Measurements from ENCODE around the gene SLC9A9.

The SLC9A9 gene

DNA sequence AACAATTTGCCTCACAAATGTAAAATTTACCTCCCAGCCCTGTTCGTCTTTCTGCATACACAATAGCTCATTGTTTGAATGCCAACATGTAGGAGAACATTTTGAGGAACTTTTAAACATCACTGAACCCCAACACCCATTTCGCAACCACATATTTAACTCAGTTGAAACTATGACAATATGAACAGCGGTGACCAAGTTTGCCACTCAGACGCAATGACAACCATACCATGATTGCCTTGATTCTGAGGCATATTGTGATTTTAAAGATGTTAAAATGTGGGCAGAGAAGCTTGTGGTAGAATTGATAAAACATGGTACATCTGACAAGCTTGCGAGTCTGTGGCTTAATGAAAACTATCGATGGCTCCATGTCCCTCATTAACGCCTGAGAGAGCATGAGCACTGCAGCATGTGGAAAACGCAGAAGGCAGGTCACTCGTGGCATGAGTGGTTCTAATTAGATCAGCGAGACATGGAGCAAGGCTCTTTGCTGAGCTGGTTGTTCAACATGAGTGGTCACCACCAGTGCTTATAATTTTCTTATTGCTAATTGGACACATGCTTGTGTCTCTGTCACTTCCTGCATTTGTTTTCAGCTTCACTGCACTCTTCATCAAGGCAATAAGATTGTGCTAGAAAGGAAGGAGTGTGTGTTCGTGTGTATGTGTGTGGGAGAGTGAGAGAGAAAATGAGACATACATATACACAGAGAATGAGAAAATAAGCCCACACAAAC is 611.9 kb downstream of the SLC9A9 start:
- no peak overlapping the region for H3K9ac ChIP-seq (ENCODE audit: low read length)
- H3K27me3 ChIP-seq (ENCODE audit: control insufficient read depth, insufficient read depth, low read length) = no peaks in the 10 kb centered on the region
- no peaks in the 10 kb centered on the region for H3K36me3 ChIP-seq (ENCODE audit: control insufficient read depth, insufficient read depth, low read length)
- H3K4me3 ChIP-seq (ENCODE audit: low read length) = no peak overlapping the region
- H3K4me1 ChIP-seq (ENCODE audit: control insufficient read depth, insufficient read depth, low read length) = no peaks in the 10 kb centered on the region
- H3K27ac ChIP-seq (ENCODE audit: low read depth, low read length) = no peak overlapping the region

DNA sequence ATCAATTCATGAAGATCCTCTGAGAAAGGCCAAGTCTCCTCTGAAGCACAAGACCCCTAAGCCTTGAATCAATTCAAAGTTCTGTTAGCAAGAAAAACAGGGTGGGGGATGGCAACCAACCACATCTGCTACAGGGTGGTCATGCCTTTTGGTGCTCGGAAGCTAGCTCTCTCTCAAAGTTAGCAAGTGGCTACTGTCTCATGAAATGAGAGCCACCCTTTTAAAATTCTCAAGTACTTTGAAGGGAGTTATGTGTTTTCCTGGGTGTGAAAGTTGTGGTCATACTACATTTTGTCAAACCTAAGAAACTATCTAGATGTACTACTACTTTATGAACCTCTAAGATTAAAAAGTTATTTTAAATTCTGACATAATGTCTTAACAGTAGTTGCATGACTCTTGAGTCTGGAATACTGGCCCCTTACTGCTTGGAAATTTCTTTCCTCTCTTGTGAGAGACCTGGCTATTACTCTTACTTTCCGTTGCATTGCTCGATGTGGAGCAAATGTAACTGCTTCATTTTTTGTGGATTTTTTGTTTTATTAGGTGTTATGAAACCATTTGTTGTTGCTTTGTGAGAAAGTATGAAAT is 612.6 kb downstream of the SLC9A9 start:
- no peak overlapping the region for H3K27ac ChIP-seq (ENCODE audit: low read depth, low read length)
- no peak overlapping the region for H3K4me3 ChIP-seq (ENCODE audit: low read length)
- H3K36me3 ChIP-seq (ENCODE audit: control insufficient read depth, insufficient read depth, low read length) = no peaks in the 10 kb centered on the region
- no peaks in the 10 kb centered on the region for H3K27me3 ChIP-seq (ENCODE audit: control insufficient read depth, insufficient read depth, low read length)
- no peak overlapping the region for H3K9ac ChIP-seq (ENCODE audit: low read length)
- H3K4me1 ChIP-seq (ENCODE audit: control insufficient read depth, insufficient read depth, low read length) = no peaks in the 10 kb centered on the region

DNA sequence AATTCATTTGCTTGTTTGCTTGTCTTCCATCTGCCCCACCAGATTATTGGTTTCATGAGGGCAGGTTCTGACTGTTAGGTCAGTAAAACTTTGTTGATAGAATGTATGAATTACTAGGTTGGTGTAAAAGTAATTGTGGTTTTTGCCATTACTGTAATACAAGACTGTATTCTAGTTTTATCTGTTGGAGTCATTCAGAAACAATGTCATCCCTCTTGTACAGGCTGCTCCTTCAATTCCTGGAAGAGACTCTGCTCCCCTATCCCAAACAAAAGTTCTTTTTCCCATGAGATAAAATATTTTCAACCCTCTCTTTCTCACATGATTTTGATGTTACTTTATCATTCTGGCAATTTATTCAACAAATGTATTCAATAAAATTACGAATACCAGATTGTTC is 613.7 kb downstream of the SLC9A9 start:
- no peak overlapping the region for H3K4me3 ChIP-seq (ENCODE audit: low read length)
- H3K9ac ChIP-seq (ENCODE audit: low read length) = no peak overlapping the region
- H3K27me3 ChIP-seq (ENCODE audit: control insufficient read depth, insufficient read depth, low read length) = no peaks in the 10 kb centered on the region
- no peaks in the 10 kb centered on the region for H3K4me1 ChIP-seq (ENCODE audit: control insufficient read depth, insufficient read depth, low read length)
- no peaks in the 10 kb centered on the region for H3K36me3 ChIP-seq (ENCODE audit: control insufficient read depth, insufficient read depth, low read length)
- no peak overlapping the region for H3K27ac ChIP-seq (ENCODE audit: low read depth, low read length)

DNA sequence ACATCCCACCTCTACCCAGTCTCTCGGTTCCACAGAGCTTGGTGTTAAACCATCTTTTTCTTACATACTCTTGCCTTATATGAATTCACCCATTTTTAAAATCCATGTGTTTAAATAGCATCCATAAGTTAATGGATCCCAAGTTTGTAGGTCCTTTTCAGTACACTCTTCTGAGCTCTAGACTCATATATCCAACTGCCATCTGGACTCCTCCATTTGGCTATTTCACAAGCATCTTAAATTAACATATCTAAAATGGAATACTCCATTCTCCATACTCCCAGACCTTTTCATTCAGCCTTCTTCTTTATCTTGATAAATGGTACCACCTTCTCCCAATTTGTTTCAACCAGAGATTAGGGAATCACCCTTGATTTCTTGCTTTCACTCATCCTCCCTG is 615.3 kb downstream of the SLC9A9 start:
- Histone ChIP-seq H3K36me3 (ENCODE audit: control insufficient read depth, insufficient read depth, low read length) (no peaks in the 10 kb centered on the region), H3K27me3 (ENCODE audit: control insufficient read depth, insufficient read depth, low read length) (no peaks in the 10 kb centered on the region), H3K27ac (ENCODE audit: low read depth, low read length) (no peak overlapping the region), H3K4me1 (ENCODE audit: control insufficient read depth, insufficient read depth, low read length) (no peaks in the 10 kb centered on the region), H3K4me3 (ENCODE audit: low read length) (no peak overlapping the region), H3K9ac (ENCODE audit: low read length) (no peak overlapping the region)

DNA sequence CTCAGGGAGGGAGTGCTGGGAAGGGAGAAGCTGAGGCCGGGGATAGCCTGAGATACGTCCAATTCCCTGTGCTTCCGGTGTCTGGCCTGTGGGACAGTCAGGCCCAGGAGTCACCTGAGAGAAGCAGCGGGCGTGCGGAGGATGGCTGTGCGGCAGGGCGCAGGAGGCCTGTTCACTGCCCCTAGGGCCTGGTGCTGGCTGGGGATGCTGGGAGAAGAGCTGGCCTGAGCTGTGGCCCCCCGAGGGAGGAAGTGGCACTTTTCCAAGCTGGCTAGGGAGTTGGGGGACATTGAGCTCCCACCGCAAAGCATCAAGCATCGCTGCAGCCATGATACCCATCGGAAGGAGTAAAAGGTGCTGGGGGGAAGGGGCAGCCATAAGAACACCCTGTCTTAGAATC is 619.9 kb downstream of the SLC9A9 start:
- no peaks in the 10 kb centered on the region for H3K36me3 ChIP-seq (ENCODE audit: control insufficient read depth, insufficient read depth, low read length)
- H3K4me3 ChIP-seq (ENCODE audit: low read length) = no peak overlapping the region
- H3K27me3 ChIP-seq (ENCODE audit: control insufficient read depth, insufficient read depth, low read length) = no peaks in the 10 kb centered on the region
- no peaks in the 10 kb centered on the region for H3K4me1 ChIP-seq (ENCODE audit: control insufficient read depth, insufficient read depth, low read length)
- no peak overlapping the region for H3K9ac ChIP-seq (ENCODE audit: low read length)
- no peak overlapping the region for H3K27ac ChIP-seq (ENCODE audit: low read depth, low read length)

DNA sequence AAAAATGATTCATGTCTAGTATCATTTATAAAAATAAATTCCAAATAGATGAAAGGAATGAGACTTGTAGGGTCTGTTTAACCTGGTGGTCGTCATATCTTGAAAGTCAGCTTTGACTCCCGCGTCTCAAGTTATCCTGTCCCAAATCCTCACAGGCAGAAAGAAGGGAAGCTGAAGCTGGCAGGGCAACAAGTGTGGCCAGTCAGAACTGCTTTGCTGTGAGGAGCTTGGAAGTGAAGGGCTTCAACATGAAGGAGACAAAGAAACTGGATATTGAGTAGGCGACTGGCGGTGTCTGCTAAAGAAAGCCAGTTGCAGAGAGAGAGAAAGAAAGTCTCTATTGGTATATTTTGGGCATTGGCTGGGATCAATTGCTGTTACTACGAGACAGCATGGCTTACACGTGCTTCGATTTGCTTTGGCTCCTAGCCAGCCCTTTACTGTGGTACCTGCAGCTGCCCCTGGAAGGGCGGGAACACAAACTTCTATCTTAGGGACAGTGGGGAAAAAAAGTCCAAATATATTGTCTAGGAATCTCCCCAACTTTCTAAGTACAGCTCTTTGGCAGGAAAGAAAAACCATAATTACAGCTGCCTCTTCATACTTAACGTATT is 621.5 kb downstream of the SLC9A9 start:
- Histone ChIP-seq H3K4me1 (ENCODE audit: control insufficient read depth, insufficient read depth, low read length) (no peaks in the 10 kb centered on the region), H3K9ac (ENCODE audit: low read length) (no peak overlapping the region), H3K36me3 (ENCODE audit: control insufficient read depth, insufficient read depth, low read length) (no peaks in the 10 kb centered on the region), H3K4me3 (ENCODE audit: low read length) (no peak overlapping the region), H3K27me3 (ENCODE audit: control insufficient read depth, insufficient read depth, low read length) (no peaks in the 10 kb centered on the region), H3K27ac (ENCODE audit: low read depth, low read length) (no peak overlapping the region)

DNA sequence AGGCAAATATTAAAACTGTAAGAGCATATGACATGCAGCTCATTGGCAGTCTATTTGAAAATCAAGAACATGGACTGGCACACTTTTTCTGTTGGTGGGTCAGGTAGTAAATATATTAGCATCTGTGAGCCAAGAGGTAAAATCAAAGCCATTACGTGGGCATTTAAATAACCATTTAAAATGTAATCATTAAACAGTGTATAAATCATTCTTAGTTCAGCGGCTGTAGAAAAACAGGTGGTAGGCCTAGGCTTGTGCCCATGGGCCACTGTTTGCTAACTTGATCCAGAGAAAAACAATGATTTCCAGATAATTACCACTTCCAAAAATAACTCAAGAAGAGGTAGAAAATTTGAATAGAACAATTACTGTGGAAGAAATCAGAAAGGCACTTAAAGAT is 623.6 kb downstream of the SLC9A9 start:
- no peak overlapping the region for H3K27ac ChIP-seq (ENCODE audit: low read depth, low read length)
- no peak overlapping the region for H3K9ac ChIP-seq (ENCODE audit: low read length)
- H3K27me3 ChIP-seq (ENCODE audit: control insufficient read depth, insufficient read depth, low read length) = no peaks in the 10 kb centered on the region
- no peaks in the 10 kb centered on the region for H3K36me3 ChIP-seq (ENCODE audit: control insufficient read depth, insufficient read depth, low read length)
- H3K4me3 ChIP-seq (ENCODE audit: low read length) = no peak overlapping the region
- H3K4me1 ChIP-seq (ENCODE audit: control insufficient read depth, insufficient read depth, low read length) = no peaks in the 10 kb centered on the region

DNA sequence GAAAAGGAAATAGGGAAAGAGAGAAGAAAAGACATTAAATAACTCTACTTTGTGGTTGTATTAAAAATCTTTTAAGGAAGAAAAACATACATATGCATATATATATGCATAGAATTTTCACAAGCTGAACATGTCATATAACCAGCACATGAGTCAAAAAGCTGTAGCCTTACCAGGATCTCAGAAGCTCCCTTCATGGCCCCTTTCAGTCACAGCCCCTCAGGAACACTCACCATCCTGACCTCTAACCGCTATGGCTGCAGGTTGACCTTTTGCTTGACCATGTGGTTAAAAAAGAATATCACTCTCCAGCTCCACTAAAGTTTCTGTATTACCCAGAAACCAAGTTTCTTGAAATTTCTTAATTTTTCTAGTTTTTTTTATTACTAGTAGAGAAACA is 625.3 kb downstream of the SLC9A9 start:
- H3K36me3 ChIP-seq (ENCODE audit: control insufficient read depth, insufficient read depth, low read length) = no peaks in the 10 kb centered on the region
- no peak overlapping the region for H3K4me3 ChIP-seq (ENCODE audit: low read length)
- no peaks in the 10 kb centered on the region for H3K4me1 ChIP-seq (ENCODE audit: control insufficient read depth, insufficient read depth, low read length)
- H3K27me3 ChIP-seq (ENCODE audit: control insufficient read depth, insufficient read depth, low read length) = no peaks in the 10 kb centered on the region
- H3K9ac ChIP-seq (ENCODE audit: low read length) = no peak overlapping the region
- H3K27ac ChIP-seq (ENCODE audit: low read depth, low read length) = no peak overlapping the region

DNA sequence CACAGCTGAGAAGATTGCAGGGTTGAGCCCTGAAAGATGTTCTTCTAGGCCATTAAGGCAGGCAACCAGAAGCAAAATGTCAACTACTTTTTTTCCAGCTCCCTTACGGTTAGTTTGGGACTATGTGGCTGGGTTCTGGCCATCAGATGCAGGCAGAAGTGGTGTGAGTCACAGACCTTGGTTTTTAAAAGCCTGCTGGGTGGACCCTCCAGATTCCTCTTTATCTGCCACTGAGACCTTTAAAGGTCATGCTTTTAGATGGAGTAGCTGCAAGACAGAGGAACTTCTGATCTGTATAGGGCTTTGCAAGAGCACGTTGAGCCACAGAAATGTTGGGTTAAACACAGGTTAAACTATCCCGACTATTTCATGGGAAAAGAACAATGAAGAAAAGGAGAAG is 625.8 kb downstream of the SLC9A9 start:
- Histone ChIP-seq H3K4me3 (ENCODE audit: low read length) (no peak overlapping the region), H3K36me3 (ENCODE audit: control insufficient read depth, insufficient read depth, low read length) (no peaks in the 10 kb centered on the region), H3K4me1 (ENCODE audit: control insufficient read depth, insufficient read depth, low read length) (no peaks in the 10 kb centered on the region), H3K9ac (ENCODE audit: low read length) (no peak overlapping the region), H3K27ac (ENCODE audit: low read depth, low read length) (no peak overlapping the region), H3K27me3 (ENCODE audit: control insufficient read depth, insufficient read depth, low read length) (no peaks in the 10 kb centered on the region)

DNA sequence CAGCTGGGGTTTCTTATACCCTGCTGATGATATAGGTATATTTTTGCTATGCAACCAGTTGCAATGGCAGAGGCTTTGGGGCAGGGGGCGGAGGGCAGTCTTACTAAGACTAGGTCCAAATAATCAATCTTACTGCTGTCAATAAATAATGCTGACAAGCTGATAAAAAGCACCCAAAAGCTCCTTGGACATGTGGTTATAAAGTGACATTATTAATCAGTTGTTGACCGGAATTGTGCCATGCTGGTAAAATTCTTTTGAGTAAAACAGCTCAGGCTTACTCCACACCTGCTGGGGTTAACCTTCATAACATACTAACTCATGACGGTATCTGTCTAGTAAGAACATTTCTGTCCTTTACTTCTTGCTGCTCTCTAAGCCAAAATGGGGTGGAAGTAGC is 626.8 kb downstream of the SLC9A9 start:
- Histone ChIP-seq H3K36me3 (ENCODE audit: control insufficient read depth, insufficient read depth, low read length) (no peaks in the 10 kb centered on the region), H3K4me3 (ENCODE audit: low read length) (no peak overlapping the region), H3K27ac (ENCODE audit: low read depth, low read length) (no peak overlapping the region), H3K9ac (ENCODE audit: low read length) (no peak overlapping the region), H3K4me1 (ENCODE audit: control insufficient read depth, insufficient read depth, low read length) (no peaks in the 10 kb centered on the region), H3K27me3 (ENCODE audit: control insufficient read depth, insufficient read depth, low read length) (no peaks in the 10 kb centered on the region)

DNA sequence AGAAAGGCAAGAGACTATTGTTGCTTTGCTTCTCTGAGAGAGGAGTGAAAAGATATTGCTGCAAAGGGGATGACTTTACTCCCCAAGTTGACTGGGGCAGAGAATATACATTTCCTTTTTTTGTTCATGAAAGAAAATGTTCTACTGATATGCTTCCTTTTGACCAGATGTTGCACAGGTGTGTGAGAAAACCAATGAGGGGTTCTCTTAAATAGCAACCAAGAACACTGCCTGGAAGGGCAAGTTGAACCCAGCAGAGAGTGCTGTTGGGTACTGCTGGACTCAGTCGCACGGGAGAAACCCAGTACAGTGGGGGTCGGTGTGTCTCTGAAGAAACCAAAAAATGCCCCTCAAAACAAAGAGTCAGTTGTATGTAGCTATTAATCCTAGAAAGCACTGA is 627.5 kb downstream of the SLC9A9 start:
- Histone ChIP-seq H3K9ac (ENCODE audit: low read length) (no peak overlapping the region), H3K36me3 (ENCODE audit: control insufficient read depth, insufficient read depth, low read length) (no peaks in the 10 kb centered on the region), H3K27me3 (ENCODE audit: control insufficient read depth, insufficient read depth, low read length) (no peaks in the 10 kb centered on the region), H3K4me1 (ENCODE audit: control insufficient read depth, insufficient read depth, low read length) (no peaks in the 10 kb centered on the region), H3K4me3 (ENCODE audit: low read length) (no peak overlapping the region), H3K27ac (ENCODE audit: low read depth, low read length) (no peak overlapping the region)

DNA sequence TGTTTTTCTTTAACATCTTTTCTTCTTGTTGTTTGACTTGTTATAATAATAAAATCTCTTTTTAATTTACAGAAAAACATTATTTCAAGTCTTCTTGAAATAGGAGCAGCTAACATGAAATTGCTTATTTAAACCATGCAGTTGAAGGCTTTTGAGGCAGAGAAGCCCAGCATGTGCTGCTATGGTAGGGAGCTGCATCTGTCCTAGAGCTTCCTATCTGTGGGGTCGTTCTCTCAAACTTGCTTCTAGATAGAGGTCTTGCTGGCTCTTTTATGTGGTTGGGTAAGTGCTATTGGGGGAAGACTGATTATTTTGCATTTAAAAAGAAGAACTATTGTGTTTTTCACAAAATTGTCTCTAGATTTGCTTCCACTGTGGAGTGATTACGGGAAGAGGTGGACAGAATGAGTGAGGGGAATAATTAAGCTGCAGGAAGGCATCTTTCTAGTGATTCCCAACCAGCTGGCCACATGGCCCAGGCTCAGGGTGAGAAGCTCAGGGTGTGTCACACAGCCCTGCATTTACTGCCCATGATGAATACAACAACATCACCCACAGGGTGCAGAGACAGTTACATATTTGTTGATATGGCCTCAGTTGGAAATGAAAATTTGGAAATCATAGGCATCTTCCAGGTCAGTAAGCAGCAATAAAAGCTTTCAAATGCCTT is 630.0 kb downstream of the SLC9A9 start:
- Histone ChIP-seq H3K27ac (ENCODE audit: low read depth, low read length) (no peak overlapping the region), H3K9ac (ENCODE audit: low read length) (no peak overlapping the region), H3K36me3 (ENCODE audit: control insufficient read depth, insufficient read depth, low read length) (no peaks in the 10 kb centered on the region), H3K27me3 (ENCODE audit: control insufficient read depth, insufficient read depth, low read length) (no peaks in the 10 kb centered on the region), H3K4me3 (ENCODE audit: low read length) (no peak overlapping the region), H3K4me1 (ENCODE audit: control insufficient read depth, insufficient read depth, low read length) (no peaks in the 10 kb centered on the region)
